ENCODE measurements around the gene SORCS2.

SORCS2 gene

GRCh38 chr4:7763788-7764187 is 571.5 kb downstream of the SORCS2 start:
- DNase-seq, result no peak

- DNase-seq, result no peak
These were observed 572.1 kb downstream of the SORCS2 start for GRCh38 chr4:7764466-7764865.

GRCh38 chr4:7765666-7766065 is 573.3 kb downstream of the SORCS2 start:
- DNase-seq, result no peak

GRCh38 chr4:7766086-7766485 is 573.7 kb downstream of the SORCS2 start:
- no peak for DNase-seq

GRCh38 chr4:7766661-7767345 is 574.5 kb downstream of the SORCS2 start:
- DNase-seq, result no peak

GRCh38 chr4:7767526-7767925 is 575.2 kb downstream of the SORCS2 start:
- no peak for DNase-seq

GRCh38 chr4:7767966-7768365 is 575.6 kb downstream of the SORCS2 start:
- DNase-seq, result no peak

- DNase-seq, result no peak
These were observed 576.4 kb downstream of the SORCS2 start for GRCh38 chr4:7768736-7769135.

- DNase-seq, result no peak
These were observed 577.3 kb downstream of the SORCS2 start for GRCh38 chr4:7769396-7770223.

GRCh38 chr4:7770224-7771050 is 578.1 kb downstream of the SORCS2 start:
- no peak for DNase-seq

GRCh38 chr4:7771056-7771455 is 578.7 kb downstream of the SORCS2 start:
- no peak for DNase-seq

GRCh38 chr4:7771541-7772507 is 579.5 kb downstream of the SORCS2 start:
- no peak for DNase-seq

GRCh38 chr4:7772711-7773385 is 580.5 kb downstream of the SORCS2 start:
- DNase-seq, result no peak

- DNase-seq, result no peak
These were observed 581.3 kb downstream of the SORCS2 start for GRCh38 chr4:7773401-7774180.

GRCh38 chr4:7774301-7775294 is 582.3 kb downstream of the SORCS2 start:
- DNase-seq, result no peak

GRCh38 chr4:7775396-7775795 is 583.1 kb downstream of the SORCS2 start:
- no peak for DNase-seq

GRCh38 chr4:7777017-7777710 is 584.8 kb downstream of the SORCS2 start:
- no peak for DNase-seq

GRCh38 chr4:7777871-7778509 is 585.7 kb downstream of the SORCS2 start:
- no peak for DNase-seq
